SIG-M5 treated with dmso at 0.1 percent for 504 hours (cell line): ENCODE results near the gene VAV3.
A peak's percentile ranks its signal among the peaks of the same experiment; 100 is the strongest.

Experiments used
- DNase-seq: peaks from one replicate; lab custom pipeline; 2025; ENCODE audit not compliant: unreplicated experiment; lab: John Stamatoyannopoulos, UW

The VAV3 gene

DNA sequence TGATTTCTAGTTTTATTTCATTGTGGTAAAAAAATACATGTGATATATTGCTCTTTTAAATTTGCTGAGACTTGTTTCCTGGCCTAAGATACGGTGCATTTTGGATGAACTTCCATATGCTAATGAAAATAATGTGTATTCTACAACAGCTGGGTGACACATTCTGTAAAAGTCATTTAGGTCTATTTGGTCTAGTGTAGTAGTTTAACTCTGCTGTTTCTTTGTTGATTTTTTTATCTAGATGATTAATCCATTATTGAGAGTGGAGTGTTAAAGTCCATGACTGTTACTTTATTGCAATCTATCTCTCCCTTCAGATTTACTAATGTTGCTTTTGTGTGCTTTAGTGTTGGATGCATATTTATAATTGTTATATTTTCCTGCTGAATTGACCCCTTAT, 161.4 kb downstream of the VAV3 start:
- DNase-seq, result no peak

DNA sequence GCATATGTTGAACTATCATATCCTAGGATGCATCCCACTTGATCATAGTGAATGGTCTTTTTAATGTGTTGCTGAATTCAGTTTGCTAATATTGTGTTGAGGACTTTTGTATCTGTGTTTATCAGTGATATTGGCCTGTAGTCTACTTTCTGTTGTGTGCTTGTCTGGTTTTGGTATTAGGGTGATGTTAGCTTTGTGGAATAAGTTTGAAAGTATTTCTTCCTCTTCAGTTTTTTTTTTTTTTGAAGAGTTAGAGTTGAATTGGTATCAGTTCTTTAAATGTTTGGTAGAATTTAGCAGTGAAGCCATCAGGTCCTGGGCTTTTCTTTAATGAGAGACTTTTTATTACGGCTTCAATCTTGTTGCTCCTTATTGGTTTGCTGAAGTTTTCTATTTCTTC, 162.3 kb downstream of the VAV3 start:
- no peak for DNase-seq

DNA sequence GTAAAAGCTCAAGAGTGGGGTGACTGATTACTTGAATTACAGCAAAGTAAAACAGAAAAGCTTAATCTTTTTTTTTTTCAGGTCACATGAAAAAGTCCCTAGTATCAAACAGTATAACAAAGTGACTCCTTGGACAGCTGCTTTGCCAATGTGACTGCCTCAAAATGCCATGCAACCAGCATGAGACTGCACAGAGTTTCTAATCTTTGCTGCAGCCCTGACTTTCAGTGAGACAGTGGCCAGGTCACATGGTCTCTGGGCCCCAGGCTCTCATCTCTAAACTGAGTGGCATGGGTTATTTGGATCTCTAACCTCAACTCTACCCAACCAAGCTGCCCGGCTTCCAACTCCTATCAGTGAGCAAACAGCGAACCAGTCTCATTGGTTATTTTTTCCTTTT, 169.0 kb downstream of the VAV3 start:
- no peak for DNase-seq

DNA sequence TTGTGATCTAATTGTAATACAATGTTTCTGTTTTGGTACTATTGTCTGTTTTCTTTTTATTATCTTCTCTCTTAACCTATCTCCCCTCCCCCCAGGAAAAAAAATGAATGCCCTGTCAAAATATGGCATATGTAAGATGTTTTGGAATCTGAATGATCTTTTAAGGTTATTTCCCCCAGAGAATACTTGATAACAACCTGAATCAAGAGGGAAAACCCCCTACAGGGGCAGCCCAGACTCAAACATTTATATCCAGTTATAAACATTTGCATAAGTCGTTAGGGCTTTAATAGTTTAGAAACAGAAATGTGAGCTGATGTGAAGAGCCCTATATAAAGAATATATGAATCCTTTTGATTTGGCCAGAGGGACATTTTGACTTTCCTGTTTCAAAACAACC, 169.5 kb downstream of the VAV3 start:
- DNase-seq, result no peak

DNA sequence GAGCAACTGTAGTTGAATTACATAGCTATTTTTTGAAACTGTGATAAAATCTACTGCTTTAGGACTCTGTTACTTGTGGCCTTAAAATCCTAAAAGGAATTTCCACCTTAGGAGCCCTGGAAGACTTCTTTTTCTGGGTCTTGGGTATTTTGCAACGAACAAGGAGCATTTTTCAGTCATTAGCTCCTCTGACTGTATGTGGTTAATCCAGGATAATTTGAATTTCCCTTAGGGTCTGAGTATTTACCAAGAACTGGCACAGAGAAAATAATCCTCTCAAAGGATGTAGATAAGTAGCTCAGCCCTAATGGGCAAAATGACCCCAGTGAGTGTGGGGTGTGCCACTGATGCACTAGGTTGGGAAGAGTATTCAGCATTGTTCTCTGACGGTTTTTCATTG, 170.4 kb downstream of the VAV3 start:
- DNase-seq, result no peak

DNA sequence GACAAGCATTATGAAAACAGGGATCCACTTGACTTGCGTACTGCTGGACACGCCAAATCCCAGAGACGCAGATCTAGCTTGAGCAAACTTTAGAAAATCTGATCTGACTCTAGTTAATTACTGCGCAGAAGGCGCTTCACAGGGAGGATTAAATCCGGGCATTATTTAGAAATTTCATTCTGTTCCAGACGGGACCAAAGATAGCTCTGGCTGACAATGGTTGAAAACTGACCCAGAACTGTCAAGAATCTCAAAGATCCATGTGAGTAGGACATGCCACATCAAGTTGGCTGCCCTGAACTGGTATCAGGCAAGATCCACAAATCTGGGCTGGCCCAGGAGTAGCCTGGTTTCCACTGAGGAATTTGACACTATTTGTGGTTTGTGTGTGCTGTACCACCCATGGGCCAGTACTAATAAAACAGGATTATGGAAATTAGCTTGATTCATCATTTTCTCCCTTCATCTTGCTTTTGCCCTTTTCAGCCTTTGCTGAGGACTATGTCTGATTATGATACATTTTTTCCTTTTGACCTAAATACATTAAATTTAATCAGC, 171.0 kb downstream of the VAV3 start:
- no peak for DNase-seq

DNA sequence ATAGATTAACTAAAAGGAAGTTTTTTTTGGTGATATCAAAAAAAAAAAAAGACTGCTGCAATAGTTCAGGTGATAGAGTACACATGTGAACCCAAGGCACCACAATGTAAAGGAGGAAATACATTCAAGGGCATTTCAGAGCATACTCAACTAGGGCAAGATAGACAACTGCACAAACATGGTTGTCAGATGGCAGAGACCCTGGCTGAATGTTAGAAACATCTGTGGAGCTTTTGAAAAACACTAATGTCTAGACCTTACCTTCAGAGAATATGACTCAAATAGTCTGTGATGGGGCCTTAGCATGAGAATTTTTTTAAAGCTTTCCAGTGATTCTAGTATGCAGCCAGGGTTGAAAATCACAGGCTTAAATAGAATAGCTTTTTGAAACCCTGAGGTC, 173.6 kb downstream of the VAV3 start:
- no peak for DNase-seq

DNA sequence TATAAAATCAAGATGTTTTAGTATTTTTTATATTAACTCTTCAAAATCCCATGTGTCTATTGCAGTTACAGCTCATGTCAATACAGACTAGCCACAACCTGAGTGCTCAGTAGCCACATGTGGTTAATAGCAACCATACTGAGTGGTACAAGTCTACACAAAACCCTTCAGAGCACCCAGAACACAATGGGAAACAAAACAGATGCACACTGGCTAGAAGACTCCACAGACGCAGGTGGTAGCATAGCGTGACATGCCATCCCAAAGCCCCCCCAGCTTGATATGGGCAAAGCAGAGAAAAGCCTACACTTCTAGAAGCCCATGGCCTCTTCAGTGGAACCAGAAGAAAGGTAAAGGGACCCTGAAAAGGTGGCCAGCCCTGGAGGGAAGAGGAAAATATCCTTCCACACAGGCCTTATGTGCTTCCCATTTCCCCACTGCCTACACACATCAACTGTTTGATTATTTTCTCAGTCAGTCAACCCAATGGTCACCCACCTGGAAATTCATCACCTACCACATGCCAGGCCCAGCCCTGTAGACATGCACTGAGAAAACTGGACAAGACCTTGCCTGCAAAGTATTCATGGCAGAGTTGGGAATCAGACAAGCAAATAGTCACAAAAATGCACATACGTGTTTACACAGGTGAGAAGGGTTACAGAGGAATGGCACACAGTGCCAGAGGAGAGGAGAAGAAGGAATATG, 175.0 kb downstream of the VAV3 start:
- DNase-seq, result no peak

DNA sequence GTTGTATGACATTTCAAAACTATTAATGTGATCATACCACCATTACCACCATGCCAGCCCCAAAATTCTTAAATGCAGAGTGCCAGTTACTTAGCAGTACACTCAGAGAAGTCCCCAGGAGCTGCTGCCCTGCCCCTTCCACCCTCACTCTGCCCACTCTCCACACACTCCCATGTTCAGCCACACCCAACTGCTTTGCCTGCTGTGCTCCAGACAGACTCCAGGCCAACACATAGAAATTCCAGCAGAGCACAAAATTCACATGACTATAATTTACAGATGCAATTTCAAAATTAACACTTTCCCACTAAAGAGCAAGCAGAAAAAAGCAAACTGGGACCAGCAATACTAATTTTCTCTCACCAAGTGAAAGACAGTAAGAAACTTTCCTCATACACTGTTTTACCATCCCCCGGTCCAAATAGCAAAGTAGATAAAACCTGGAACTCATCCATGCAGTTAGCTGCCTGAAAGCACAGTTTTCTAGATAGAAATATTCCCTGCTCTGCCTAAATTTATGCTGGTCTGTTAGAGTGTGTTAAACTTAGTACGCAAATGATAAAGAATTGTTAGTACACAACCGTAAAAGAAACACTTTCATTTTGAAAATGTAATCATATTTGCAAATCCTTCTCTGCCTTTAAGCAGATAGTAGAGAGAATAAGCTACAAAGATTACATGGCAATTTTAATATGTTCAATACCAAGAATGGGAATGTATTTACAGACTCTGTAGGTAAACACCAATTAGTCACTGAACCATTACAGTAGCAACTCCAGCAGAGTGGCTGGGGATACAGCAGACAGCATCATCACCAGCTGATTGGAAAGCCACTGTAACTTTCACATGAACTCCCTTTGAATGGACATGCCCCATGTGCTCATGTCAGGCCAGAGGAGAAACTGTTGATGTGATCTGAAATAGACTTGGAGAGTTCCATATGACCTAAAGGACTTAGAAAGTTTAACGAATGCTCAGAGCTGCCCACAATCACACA, 176.5 kb downstream of the VAV3 start:
- no peak for DNase-seq

DNA sequence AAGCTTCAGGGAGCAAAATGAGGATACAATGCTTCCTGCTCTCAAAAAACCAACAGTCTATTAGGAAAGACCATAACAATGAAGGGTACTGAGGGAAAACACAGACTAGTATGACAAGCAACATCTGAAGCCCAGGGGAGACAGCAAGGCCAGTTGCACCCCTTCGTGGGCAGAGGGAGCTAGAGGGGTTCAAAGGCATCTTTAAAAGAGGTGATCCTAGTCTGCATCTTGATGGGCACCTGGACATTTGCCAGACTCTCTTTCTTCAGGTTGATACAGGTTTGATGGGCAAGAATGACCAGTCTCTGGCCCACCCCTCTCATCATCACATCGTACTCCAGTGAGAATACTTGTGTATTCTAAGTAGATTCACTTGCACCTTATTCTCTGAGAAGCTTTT, 177.7 kb downstream of the VAV3 start:
- DNase-seq, result peak; percentile 33

DNA sequence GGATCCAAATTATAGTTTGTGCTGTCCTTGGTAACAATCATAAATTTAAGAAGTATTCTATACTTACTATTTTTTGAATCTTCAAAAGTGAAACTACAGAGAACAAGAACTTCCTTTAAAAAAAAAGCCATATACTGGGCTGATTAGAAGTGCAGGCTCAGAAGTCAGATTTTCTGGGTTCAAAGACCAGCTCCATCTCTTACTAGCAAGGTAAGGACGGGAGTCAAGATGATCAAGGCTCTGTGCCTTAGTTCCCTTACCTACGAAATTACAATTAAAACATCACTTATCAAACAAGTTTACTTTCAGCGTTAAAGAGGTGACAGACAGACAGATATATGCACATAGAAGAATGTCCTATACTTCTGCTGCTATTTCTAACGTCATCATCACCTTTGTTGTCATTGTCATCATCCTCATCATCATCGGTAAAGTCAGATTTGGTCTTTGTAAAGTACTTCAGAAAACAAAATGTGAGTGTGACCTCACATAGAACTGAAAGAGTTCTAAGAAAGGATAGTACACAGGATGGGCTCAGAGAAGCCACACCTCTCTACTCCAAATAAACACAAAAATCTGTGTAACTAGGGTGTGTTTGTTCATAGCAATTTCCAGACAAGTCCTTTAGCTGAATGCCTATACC, 178.7 kb downstream of the VAV3 start:
- no peak for DNase-seq

DNA sequence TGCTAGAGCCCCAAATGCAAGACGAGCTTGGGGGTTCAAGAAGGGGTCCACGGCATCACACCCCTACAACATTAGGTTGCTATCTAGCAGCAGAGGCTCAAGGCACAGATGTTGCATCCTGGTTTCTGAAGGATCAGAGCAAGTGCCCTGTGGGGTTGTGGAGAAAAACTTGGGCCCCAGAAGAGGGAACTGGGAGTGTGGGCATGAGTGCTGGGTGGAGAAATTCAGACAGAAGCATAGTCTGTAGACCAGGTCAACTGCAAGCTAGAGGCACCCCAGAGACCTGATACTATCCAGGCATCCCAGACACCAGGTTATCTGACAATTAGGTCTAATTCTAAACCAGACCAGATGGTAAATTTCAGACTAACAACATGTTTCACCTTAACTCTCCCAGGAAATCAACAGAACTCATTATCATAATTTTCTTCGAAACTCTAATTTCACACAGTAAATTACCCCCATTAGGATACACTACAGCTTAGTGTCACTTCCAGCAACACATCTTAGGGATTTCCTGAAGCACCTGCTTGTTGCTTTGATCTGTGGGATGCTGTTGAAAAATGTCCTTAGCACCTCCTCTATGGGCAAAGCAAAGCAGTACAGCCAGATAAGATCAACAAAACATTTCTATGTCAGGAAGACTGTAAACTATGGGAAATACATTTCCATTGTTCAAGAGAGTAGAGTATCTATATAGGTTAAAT, 179.3 kb downstream of the VAV3 start:
- peak; percentile 17 for DNase-seq

DNA sequence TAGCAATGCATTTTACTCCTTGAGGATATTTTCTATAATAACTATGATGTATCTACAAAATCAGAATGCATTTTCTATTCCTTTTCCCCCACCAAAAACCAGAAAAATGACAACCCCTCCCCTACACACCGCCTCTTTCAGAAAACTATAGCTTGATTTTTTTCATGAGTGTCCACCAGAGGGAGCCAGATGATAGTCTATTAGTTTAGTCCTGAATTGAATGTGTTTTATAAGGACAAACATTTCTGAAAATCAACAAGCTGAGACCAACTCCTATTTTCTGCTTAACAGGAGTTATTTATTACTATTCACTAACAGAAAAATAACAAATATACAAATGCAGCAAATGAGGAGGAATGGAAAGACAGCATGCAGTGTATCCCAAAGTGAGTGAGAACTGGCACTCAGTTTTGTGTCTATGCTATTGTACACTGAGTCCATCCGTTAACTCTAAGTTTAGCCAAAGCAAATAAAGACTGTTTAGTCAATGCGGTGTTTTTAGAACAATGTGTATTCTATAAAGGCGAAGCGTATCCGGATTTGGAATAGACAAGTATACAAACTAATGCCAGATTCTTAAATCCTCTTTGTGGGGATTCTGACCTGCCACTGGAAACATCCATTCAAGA, 182.6 kb downstream of the VAV3 start:
- peak; percentile 42 for DNase-seq

DNA sequence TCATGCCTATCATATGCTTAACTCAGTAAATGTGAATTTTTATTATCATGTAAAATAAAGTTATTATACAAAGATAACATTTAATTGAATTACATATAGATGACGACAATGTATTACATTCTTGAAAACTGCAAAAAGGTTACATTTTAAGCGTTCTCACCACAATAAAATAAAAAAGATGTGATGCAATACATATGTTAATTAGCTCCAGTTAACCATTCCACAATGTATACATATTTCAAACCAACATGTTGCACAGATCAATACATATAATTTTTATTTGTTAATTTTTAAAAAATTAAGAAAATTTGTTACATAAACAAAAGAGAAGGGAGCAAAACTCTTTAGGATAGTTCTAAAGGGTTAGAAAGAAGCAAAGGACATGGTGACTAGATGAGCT, 183.7 kb downstream of the VAV3 start:
- DNase-seq, result no peak

DNA sequence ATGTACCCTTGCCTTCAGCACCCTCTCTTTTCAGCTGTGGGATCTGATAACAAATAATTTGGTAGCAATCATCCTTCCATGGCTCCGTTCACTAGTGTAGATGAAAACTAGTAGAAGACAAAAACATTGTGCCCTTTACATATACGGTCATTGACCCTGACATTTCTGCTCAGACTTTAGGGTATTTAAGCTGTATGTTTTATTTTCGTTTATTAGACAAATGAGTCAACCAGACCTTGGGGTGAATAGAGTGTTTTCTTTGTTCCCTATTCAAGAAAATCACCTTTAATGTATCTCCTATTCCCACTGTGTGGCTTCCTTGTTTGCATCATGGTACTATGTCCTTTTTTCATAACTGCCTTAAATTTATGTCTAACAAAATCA, 187.3 kb downstream of the VAV3 start:
- no peak for DNase-seq

DNA sequence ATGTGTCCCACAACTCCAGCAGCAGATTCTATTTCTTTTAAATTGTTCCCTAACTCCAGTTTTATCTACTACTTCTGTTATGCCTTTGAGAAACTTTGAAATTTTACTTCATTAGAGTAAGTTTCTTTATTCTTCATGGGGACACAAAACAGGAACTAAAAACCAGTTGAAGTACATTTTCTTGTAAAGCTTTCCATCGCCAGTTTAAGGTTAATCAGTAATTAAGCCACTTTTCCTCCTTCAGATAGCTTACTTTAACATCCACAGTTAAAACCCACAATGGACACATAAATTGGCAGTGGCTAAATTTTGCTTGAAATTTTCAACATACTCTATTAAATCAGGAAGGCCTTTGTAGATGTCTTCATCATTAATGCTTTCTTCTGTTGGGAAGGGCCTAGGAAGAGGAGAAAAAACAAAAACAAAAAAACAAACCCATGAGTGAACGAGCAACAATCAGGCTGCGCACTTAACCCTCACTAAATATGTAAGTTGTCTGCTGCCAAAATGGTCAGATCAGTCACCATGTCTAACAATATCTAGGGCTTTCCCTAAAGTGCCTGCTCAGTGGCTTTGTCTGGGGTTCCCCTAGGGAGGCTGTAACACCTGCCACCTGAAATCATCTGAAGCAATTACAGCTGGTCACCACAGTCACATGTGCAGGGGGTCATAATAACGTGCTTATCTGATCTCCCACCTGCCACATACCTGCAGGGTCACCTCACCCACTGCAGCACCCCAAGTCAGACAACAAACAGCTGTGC, 187.9 kb downstream of the VAV3 start:
- DNase-seq, result no peak

DNA sequence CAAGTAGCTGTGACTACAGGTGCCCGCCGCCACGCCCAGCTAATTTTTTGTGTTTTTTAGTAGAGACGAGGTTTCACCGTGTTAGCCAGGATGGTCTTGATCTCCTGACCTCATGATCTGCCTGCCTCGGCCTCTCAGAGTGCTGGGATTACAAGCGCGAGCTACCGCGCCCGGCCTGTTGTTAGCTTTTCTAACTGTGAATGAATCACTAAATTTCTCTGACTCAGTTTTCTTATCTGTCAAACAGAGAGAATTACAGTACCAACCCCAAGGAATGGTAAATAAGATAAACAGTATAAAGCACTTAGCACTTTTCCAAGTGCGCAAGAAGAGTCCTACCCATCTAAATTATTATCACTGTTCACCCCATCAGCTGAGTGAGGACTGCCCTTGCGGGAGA, 193.6 kb downstream of the VAV3 start:
- no peak for DNase-seq

DNA sequence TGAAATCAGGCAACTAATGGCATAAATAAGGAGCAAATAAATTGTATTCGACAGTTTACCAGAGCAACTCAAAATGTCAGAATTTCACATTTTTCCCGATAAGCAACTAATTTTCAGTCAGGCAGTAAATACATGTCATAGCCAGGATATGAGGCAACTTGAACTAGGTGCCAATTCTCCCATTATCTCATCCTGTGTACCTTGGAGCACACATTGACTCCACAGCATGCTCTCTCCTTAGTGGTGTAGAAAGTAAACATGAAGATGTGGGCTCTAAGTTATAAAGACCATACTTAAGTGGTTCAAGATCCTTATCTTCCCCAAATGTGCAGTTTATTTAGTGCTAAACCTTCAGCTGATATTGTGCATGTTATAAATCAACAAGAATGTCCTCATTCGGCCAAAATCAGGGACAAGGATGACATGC, 197.8 kb downstream of the VAV3 start:
- no peak for DNase-seq

DNA sequence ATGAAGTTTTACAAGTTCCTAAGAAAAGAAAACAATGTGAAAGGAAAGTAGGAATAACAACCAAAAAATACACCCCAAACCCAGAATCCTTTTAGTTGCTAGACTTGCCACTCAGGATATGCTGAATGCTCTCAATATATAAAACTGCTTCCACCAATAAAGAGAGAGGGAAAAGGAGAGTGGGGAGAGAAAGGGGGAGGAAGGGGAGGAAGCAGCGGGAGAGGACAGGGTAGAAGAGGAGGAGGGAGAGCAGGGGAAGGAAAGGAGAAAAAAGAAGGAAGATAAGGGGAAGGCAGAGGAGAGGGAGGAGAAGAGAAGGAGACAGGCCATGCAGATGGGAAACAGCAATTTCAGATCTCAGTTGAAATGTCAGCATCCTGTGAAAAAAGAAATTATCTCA, 198.4 kb downstream of the VAV3 start:
- DNase-seq, result no peak
